Right atrium auricular region (tissue), 2 donors: ENCODE results near the gene HBA2. TPM values are rescaled to one million over a fixed set of nuclear protein-coding genes. Genes with fewer than 3 reads are reported as not detected.
"Not testable (repeated sequence)": the region's sequence is repeated elsewhere in the genome, so short reads cannot be mapped to it uniquely, and the experiment has no call there.

Experiments
- DNase-seq: peaks from one replicate; pipeline ENCODE4 v3.0.0-alpha.2; 2019; ENCODE audit warnings: low spot score
- H3K27ac ChIP-seq, 2 donors: fragments of 200-600 bp; sonication (generic); 1 replicate in 1 of 2; 2 replicates in 1 of 2; pipeline ENCODE4 v1.5.1; 2016 to 2019
- H3K27me3 ChIP-seq, 2 donors: fragments of 200-600 bp; sonication (generic); one replicate each; pipeline versions ENCODE4 v1.5.1 to v1.6.0; 2017 to 2019
- H3K36me3 ChIP-seq: fragments of 200-600 bp; sonication (generic); one replicate; pipeline ENCODE4 v1.5.1; 2016
- H3K4me1 ChIP-seq, 2 donors: fragments of 200-600 bp; sonication (generic); one replicate each; pipeline versions ENCODE4 v1.5.1 to v1.6.0; 2017 to 2019
- H3K4me3 ChIP-seq, 2 donors: fragments of 200-600 bp; sonication (generic); 1 replicate in 1 of 2; 2 replicates in 1 of 2; pipeline ENCODE4 v1.5.1; 2017 to 2019; ENCODE audit warnings: mild to moderate bottlenecking in 1 of 2, moderate library complexity in 1 of 2
- H3K9me3 ChIP-seq, 2 donors: fragments of 200-600 bp; sonication (generic); one replicate each; pipeline ENCODE4 v1.5.1; 2019
- CTCF ChIP-seq, 2 donors: fragments of 200-600 bp; sonication (generic); IDR thresholded peaks; one replicate each; pipeline ENCODE4 v1.5.1; 2019; ENCODE audit warnings: antibody characterized with exemption in 2 of 2
- total RNA-seq, 2 donors: library from RNA; depleted of rRNA; stranded (reverse); fragments of >200 nt; gene quantifications; one replicate each; pipeline ENCODE4 v1.1.0, GENCODE V29; 2016

Gene HBA2
- total RNA-seq, 2 donors from 2014 or later: 2,977 to 3,226 TPM

- Histone ChIP-seq H3K4me3 (no peak overlapping the region), H3K27me3 (no peaks in the 10 kb centered on the region), H3K9me3 (no peaks in the 10 kb centered on the region), H3K4me1 (no peaks in the 10 kb centered on the region), H3K36me3 (peaks cover 95% of the 10 kb centered on the region), H3K27ac (no peak overlapping the region)
- no peak for TF ChIP-seq CTCF (IDR thresholded peaks at IDR 0.05)
- DNase-seq: no peak
These were observed 19.2 kb downstream of the HBA2 start for GRCh38 chr16:191831-192230.

- H3K36me3 ChIP-seq: peaks cover 98% of the 10 kb centered on the region
- TF ChIP-seq CTCF (IDR thresholded peaks at IDR 0.05): no peak
- no peak for DNase-seq
- H3K27me3 ChIP-seq: no peaks in the 10 kb centered on the region
- no peak overlapping the region for H3K4me3 ChIP-seq
- H3K4me1 ChIP-seq: no peaks in the 10 kb centered on the region
- H3K27ac ChIP-seq: no peak overlapping the region
- no peaks in the 10 kb centered on the region for H3K9me3 ChIP-seq
These were observed 20.0 kb downstream of the HBA2 start for GRCh38 chr16:192686-193085.

- Histone ChIP-seq H3K27ac (no peak overlapping the region), H3K4me1 (no peaks in the 10 kb centered on the region), H3K36me3 (peaks cover 99% of the 10 kb centered on the region), H3K9me3 (no peaks in the 10 kb centered on the region), H3K4me3 (no peak overlapping the region), H3K27me3 (no peaks in the 10 kb centered on the region)
- TF ChIP-seq CTCF (IDR thresholded peaks at IDR 0.05): no peak
- no peak for DNase-seq
These were observed 20.8 kb downstream of the HBA2 start for GRCh38 chr16:193441-193840.

GRCh38 chr16:194516-194915, 21.8 kb downstream of the HBA2 start:
- no peaks in the 10 kb centered on the region for H3K4me1 ChIP-seq
- TF ChIP-seq CTCF (IDR thresholded peaks at IDR 0.05): no peak
- no peaks in the 10 kb centered on the region for H3K9me3 ChIP-seq
- no peak overlapping the region for H3K4me3 ChIP-seq
- no peak for DNase-seq
- H3K27ac ChIP-seq: no peak overlapping the region
- H3K27me3 ChIP-seq: no peaks in the 10 kb centered on the region
- H3K36me3 ChIP-seq: peaks cover 99% of the 10 kb centered on the region

- Histone ChIP-seq H3K36me3 (peaks cover 85% of the 10 kb centered on the region), H3K4me1 (no peaks in the 10 kb centered on the region), H3K9me3 (no peaks in the 10 kb centered on the region), H3K27ac (no peak overlapping the region), H3K27me3 (no peaks in the 10 kb centered on the region), H3K4me3 (no peak overlapping the region)
- TF ChIP-seq CTCF (IDR thresholded peaks at IDR 0.05): no peak
- DNase-seq: no peak
These were observed 27.7 kb downstream of the HBA2 start for GRCh38 chr16:200388-200787.

DNA sequence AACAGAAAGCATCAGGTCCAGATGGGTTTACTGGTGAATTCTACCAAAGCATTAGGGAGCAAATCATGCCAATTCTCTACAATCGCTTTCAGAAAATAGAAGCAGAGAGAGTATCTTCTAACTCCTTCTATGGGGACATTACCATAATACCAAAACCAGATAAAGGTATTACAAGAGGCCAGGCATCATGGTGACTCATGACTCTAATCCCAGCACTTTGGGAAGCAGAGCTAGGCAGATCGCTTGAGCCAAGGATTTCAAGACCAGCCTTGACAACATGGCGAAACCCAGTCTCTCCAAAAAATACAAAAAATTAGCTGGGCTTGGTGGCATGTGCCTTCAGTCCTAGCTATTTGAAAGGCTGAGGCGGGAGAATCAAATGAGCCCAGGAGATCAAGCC, 30.6 kb downstream of the HBA2 start:
- H3K36me3 ChIP-seq: peaks cover 86% of the 10 kb centered on the region
- no peak overlapping the region for H3K4me3 ChIP-seq
- H3K27me3 ChIP-seq: no peaks in the 10 kb centered on the region
- H3K9me3 ChIP-seq: no peaks in the 10 kb centered on the region
- no peak overlapping the region for H3K27ac ChIP-seq
- no peak for DNase-seq
- H3K4me1 ChIP-seq: no peaks in the 10 kb centered on the region
- no peak for TF ChIP-seq CTCF (IDR thresholded peaks at IDR 0.05)

- not testable (repeated sequence) for H3K9me3 ChIP-seq, H3K27ac ChIP-seq, H3K4me3 ChIP-seq, DNase-seq, H3K27me3 ChIP-seq, H3K4me1 ChIP-seq
- peaks cover 86% of the 10 kb centered on the region for H3K36me3 ChIP-seq
These were observed 31.4 kb downstream of the HBA2 start for GRCh38 chr16:204046-204445.

DNA sequence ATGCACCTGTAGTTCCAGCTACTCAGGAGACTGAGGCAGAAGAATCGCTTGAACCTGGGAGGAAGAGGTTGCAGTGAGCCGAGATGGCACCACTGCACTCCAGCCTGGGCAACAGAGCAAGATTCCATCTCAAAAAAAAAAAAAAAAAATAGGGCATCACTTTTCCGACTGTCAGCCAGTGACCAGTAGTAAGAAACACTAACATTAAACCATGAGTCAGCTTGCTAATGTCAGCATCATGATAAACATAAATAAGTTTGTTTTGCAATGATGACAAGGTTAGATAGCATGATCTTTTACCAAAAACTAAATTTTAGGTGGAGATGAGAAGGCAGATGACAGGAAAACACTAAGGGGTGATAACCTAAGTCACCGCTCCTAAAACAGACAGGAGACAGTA, 36.7 kb downstream of the HBA2 start:
- H3K36me3 ChIP-seq: peaks cover 62% of the 10 kb centered on the region
- H3K27ac ChIP-seq, H3K9me3 ChIP-seq, DNase-seq, H3K27me3 ChIP-seq, H3K4me1 ChIP-seq, H3K4me3 ChIP-seq: not testable (repeated sequence)

DNA sequence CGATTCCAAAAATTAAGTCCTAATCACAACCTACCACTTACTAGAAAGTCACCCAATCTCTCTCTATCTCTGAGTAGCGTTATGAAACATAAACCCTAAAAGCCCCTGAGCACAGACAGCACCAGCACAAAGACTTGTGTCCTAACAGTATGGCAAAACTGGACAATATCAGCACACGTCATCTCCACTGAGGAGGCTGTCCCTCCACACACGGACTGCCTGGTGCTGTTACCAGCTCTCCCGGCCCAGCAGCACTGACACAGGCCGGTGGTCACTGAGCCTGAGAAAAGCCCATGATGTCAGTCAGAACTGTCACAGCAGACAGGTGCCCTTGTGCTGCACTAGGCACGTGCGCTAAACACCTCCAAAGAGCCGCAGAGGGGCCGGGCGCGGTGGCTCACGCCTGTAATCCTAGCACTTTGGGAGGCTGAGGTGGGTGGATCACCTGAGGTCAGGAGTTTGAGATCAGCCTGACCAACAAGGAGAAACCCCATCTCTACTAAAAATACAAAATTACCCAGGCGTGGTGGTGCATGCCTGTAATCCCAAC, 39.0 kb downstream of the HBA2 start:
- peaks cover 62% of the 10 kb centered on the region for H3K36me3 ChIP-seq
- not testable (repeated sequence) for H3K27me3 ChIP-seq, DNase-seq, H3K9me3 ChIP-seq, H3K4me3 ChIP-seq, H3K4me1 ChIP-seq, H3K27ac ChIP-seq
